H9 (cell line): Measurements from ENCODE around the gene CPT1B. TPM values are rescaled to one million over a fixed set of nuclear protein-coding genes. Genes with fewer than 3 reads are reported as not detected.

ENCODE experiments used
- DNase-seq: peaks from one replicate; pipeline ENCODE4 v3.0.0-alpha.2; 2017
- H2AFZ ChIP-seq: one replicate; pipeline ENCODE4 v1.6.1; 2013; ENCODE audit warnings: mild to moderate bottlenecking, low read length, control low read depth, moderate library complexity
- H2AK5ac ChIP-seq: 2 replicates; pipeline ENCODE4 v1.6.1; 2013; ENCODE audit warnings: low read length, control low read depth, mixed read lengths; ENCODE audit not compliant: insufficient read length
- H2BK120ac ChIP-seq: one replicate; pipeline ENCODE4 v1.6.1; 2013; ENCODE audit warnings: low read depth, mild to moderate bottlenecking, low read length, control low read depth, inconsistent platforms; ENCODE audit not compliant: poor library complexity, severe bottlenecking
- H2BK12ac ChIP-seq: 2 replicates; pipeline ENCODE4 v1.6.1; 2013; ENCODE audit warnings: low read length, control low read depth, mixed read lengths, low read depth; ENCODE audit not compliant: insufficient read length
- H2BK15ac ChIP-seq: 2 replicates; pipeline ENCODE4 v1.6.1; 2013; ENCODE audit warnings: low read depth, low read length, control low read depth
- H2BK20ac ChIP-seq: one replicate; pipeline ENCODE4 v1.6.1; 2013; ENCODE audit warnings: low read depth, mild to moderate bottlenecking, low read length, control low read depth, inconsistent platforms; ENCODE audit not compliant: poor library complexity, severe bottlenecking
- H2BK5ac ChIP-seq: 2 replicates; pipeline ENCODE4 v1.6.1; 2013; ENCODE audit warnings: low read length, control low read depth, mixed read lengths; ENCODE audit not compliant: insufficient read length
- H3K14ac ChIP-seq: 2 replicates; pipeline ENCODE4 v1.6.1; 2013; ENCODE audit warnings: low read length, control low read depth; ENCODE audit not compliant: insufficient read depth
- H3K18ac ChIP-seq: 2 replicates; pipeline ENCODE4 v1.6.1; 2013; ENCODE audit warnings: low read depth, mild to moderate bottlenecking, mixed read lengths, low read length, control low read depth; ENCODE audit not compliant: insufficient read length
- H3K23ac ChIP-seq: 2 replicates; pipeline ENCODE4 v1.6.1; 2013; ENCODE audit warnings: low read length, control low read depth, mixed read lengths, low read depth; ENCODE audit not compliant: insufficient read length
- H3K23me2 ChIP-seq: 2 replicates; pipeline ENCODE4 v1.6.1; 2013; ENCODE audit warnings: low read depth, mild to moderate bottlenecking, mixed read lengths, low read length, control low read depth; ENCODE audit not compliant: insufficient read length, poor library complexity, severe bottlenecking
- H3K27ac ChIP-seq: 2 replicates; pipeline ENCODE4 v1.5.1; 2013; ENCODE audit warnings: low read length, control low read depth, mixed read lengths, low read depth; ENCODE audit not compliant: insufficient read length
- H3K27me3 ChIP-seq: 2 replicates; pipeline ENCODE4 v1.6.1; 2013; ENCODE audit warnings: low read length, control low read depth, inconsistent platforms; ENCODE audit not compliant: insufficient read depth
- H3K4ac ChIP-seq: 2 replicates; pipeline ENCODE4 v1.6.1; 2013; ENCODE audit warnings: low read depth, mild to moderate bottlenecking, control low read depth, inconsistent platforms, low read length, moderate library complexity
- H3K4me1 ChIP-seq: 2 replicates; pipeline ENCODE4 v1.6.1; 2013; ENCODE audit warnings: low read length, control low read depth, inconsistent platforms; ENCODE audit not compliant: insufficient read depth
- H3K4me2 ChIP-seq: 2 replicates; pipeline ENCODE4 v1.6.1; 2013; ENCODE audit warnings: low read length, control low read depth, mixed read lengths; ENCODE audit not compliant: insufficient read length, insufficient read depth
- H3K56ac ChIP-seq: 2 replicates; pipeline ENCODE4 v1.6.1; 2013; ENCODE audit warnings: low read depth, mild to moderate bottlenecking, mixed read lengths, low read length, control low read depth; ENCODE audit not compliant: insufficient read length
- H3K79me1 ChIP-seq: 2 replicates; pipeline ENCODE4 v1.6.1; 2013; ENCODE audit warnings: low read depth, mild to moderate bottlenecking, moderate library complexity, low read length, control low read depth, inconsistent platforms; ENCODE audit not compliant: insufficient read depth, poor library complexity, severe bottlenecking
- H3K79me2 ChIP-seq: 2 replicates; pipeline ENCODE4 v1.6.1; 2013; ENCODE audit warnings: low read length, control low read depth, inconsistent platforms; ENCODE audit not compliant: insufficient read depth
- H3K9ac ChIP-seq: 2 replicates; pipeline ENCODE4 v1.6.1; 2013; ENCODE audit warnings: low read length, control low read depth, mixed read lengths; ENCODE audit not compliant: insufficient read length; ENCODE audit errors: extremely low read depth
- H3K9me3 ChIP-seq: one replicate; pipeline ENCODE4 v1.6.1; 2013; ENCODE audit warnings: low read depth, low read length, inconsistent platforms; ENCODE audit not compliant: control insufficient read depth
- H3T11ph ChIP-seq: one replicate; pipeline ENCODE4 v1.6.1; 2013; ENCODE audit warnings: mild to moderate bottlenecking, low read length, control low read depth, inconsistent platforms
- H4K20me1 ChIP-seq: one replicate; pipeline ENCODE4 v1.6.1; 2013; ENCODE audit not compliant: control insufficient read depth, insufficient read length, insufficient read depth
- H4K5ac ChIP-seq: 2 replicates; pipeline ENCODE4 v1.6.1; 2013; ENCODE audit warnings: low read depth, mild to moderate bottlenecking, mixed read lengths, low read length, control low read depth; ENCODE audit not compliant: insufficient read length
- H4K8ac ChIP-seq: replicated peaks from 2 replicates; pipeline ENCODE4 v1.6.1; 2013; ENCODE audit warnings: low read length, control low read depth, mixed read lengths, low read depth; ENCODE audit not compliant: insufficient read length
- H4K91ac ChIP-seq: 2 replicates; pipeline ENCODE4 v1.6.1; 2013; ENCODE audit warnings: low read depth, mild to moderate bottlenecking, moderate library complexity, mixed read lengths, low read length, control low read depth; ENCODE audit not compliant: insufficient read length
- H3K27ac Mint-ChIP-seq, 3 experiments: 2 replicates in 2 of 3; 3 replicates in 1 of 3; pipeline ENCODE4 v1.8.0; 2020 to 2021; ENCODE audit warnings: mixed read lengths in 3 of 3, mild to moderate bottlenecking in 1 of 3, moderate library complexity in 1 of 3
- H3K27me3 Mint-ChIP-seq: 2 replicates; pipeline ENCODE4 v1.8.0; 2021; ENCODE audit warnings: low read depth, mild to moderate bottlenecking, moderate library complexity, mixed read lengths
- H3K36me3 Mint-ChIP-seq, 3 experiments: 2 replicates in 2 of 3; 3 replicates in 1 of 3; pipeline ENCODE4 v1.8.0; 2020 to 2021; ENCODE audit warnings: low read depth in 3 of 3, mixed read lengths in 3 of 3; ENCODE audit not compliant: insufficient read depth in 1 of 3
- H3K4me1 Mint-ChIP-seq, 2 experiments: 2 replicates each; pipeline ENCODE4 v1.8.0; 2020; ENCODE audit warnings: mixed read lengths in 2 of 2
- H3K4me3 Mint-ChIP-seq, 2 experiments: 2 replicates in 1 of 2; 3 replicates in 1 of 2; pipeline ENCODE4 v1.8.0; 2020 to 2021; ENCODE audit warnings: mild to moderate bottlenecking in 2 of 2, mixed read lengths in 2 of 2, moderate library complexity in 1 of 2
- H3K9me3 Mint-ChIP-seq, 2 experiments: 2 replicates in 1 of 2; 3 replicates in 1 of 2; pipeline ENCODE4 v1.8.0; 2020; ENCODE audit warnings: mild to moderate bottlenecking in 2 of 2, mixed read lengths in 2 of 2, moderate library complexity in 1 of 2
- CTCF ChIP-seq: fragments of 200-600 bp; sonication (generic); conservative IDR thresholded peaks from 3 replicates; pipeline ENCODE4 v1.8.0; 2021; ENCODE audit warnings: antibody characterized with exemption, mild to moderate bottlenecking
- WGBS: extraction: QIAGEN DNeasy Blood & Tissue Kit; methylation state at CpG from one replicate; pipeline ENCODE4 v1.1.7; 2013; ENCODE audit warnings: missing lambda C conversion rate, low lambda C conversion rate, mixed read lengths; ENCODE audit not compliant: insufficient read length; ENCODE audit errors: extremely low coverage; 5-methylcytosine and 5-hydroxymethylcytosine counted together
- total RNA-seq: library from RNA; stranded (reverse); gene quantifications from 2 replicates; pipeline ENCODE4 v1.2.1, GENCODE V29; 2021

The CPT1B gene
- total RNA-seq, 1 experiment from 2014 or later = 65.7 TPM

GRCh38 chr22:50610581-50610980 is 32.4 kb upstream of the CPT1B start:
- Histone ChIP-seq H3K4me2 (no peak overlapping the region), H3T11ph (no peak overlapping the region)

More at GRCh38 chr22:50610581-50610980, 32.4 kb upstream of the CPT1B start:
- DNase-seq = no peak
- H2AFZ ChIP-seq = no peak overlapping the region
- no peak overlapping the region for H3K56ac ChIP-seq
- no peaks in the 10 kb centered on the region for H3K9me3 ChIP-seq
- WGBS = no CpG with 5 or more reads among the region's 17 CpGs
- no peaks in the 10 kb centered on the region for H3K27me3 ChIP-seq
- no peak overlapping the region for H3K27ac Mint-ChIP-seq
- no peaks in the 10 kb centered on the region for H4K20me1 ChIP-seq
- H3K4me1 Mint-ChIP-seq = peaks cover 10 to 16% of the 10 kb centered on the region in 2 experiments
- H3K14ac ChIP-seq = no peak overlapping the region; the same call in 1 of the 2 replicates
- H3K79me1 ChIP-seq = no peaks in the 10 kb centered on the region
- H2AK5ac ChIP-seq = no peak overlapping the region
- no peak overlapping the region for H2BK120ac ChIP-seq
- no peak overlapping the region for H2BK15ac ChIP-seq
- no peaks in the 10 kb centered on the region; a peak in 2 of 7 replicates for H3K36me3 Mint-ChIP-seq
- no peak overlapping the region for H3K9ac ChIP-seq
- H3K79me2 ChIP-seq = no peaks in the 10 kb centered on the region
- H4K8ac ChIP-seq = no peak overlapping the region
- peaks cover 3% of the 10 kb centered on the region; the same call in 1 of the 2 replicates for H3K4me1 ChIP-seq
- peaks cover 5% of the 10 kb centered on the region for H3K23me2 ChIP-seq
- H3K27ac ChIP-seq = no peak overlapping the region
- H2BK12ac ChIP-seq = no peak overlapping the region
- no peak overlapping the region for H4K91ac ChIP-seq
- H3K9me3 Mint-ChIP-seq = peaks cover 0 to 3% of the 10 kb centered on the region in 2 experiments; a peak in 1 of 5 replicates
- no peak overlapping the region for H3K4me3 Mint-ChIP-seq
- H3K4ac ChIP-seq = no peak overlapping the region
- no peak overlapping the region for H4K5ac ChIP-seq
- no peak overlapping the region for H3K18ac ChIP-seq
- H2BK5ac ChIP-seq = no peak overlapping the region
- H3K23ac ChIP-seq = no peak overlapping the region
- no peak for TF ChIP-seq CTCF
- no peak overlapping the region for H2BK20ac ChIP-seq
- peaks cover 43% of the 10 kb centered on the region for H3K27me3 Mint-ChIP-seq
